ENCODE measurements around the gene GALNT2.
A peak's percentile ranks its signal among the peaks of the same experiment; 100 is the strongest.

The GALNT2 gene

DNA sequence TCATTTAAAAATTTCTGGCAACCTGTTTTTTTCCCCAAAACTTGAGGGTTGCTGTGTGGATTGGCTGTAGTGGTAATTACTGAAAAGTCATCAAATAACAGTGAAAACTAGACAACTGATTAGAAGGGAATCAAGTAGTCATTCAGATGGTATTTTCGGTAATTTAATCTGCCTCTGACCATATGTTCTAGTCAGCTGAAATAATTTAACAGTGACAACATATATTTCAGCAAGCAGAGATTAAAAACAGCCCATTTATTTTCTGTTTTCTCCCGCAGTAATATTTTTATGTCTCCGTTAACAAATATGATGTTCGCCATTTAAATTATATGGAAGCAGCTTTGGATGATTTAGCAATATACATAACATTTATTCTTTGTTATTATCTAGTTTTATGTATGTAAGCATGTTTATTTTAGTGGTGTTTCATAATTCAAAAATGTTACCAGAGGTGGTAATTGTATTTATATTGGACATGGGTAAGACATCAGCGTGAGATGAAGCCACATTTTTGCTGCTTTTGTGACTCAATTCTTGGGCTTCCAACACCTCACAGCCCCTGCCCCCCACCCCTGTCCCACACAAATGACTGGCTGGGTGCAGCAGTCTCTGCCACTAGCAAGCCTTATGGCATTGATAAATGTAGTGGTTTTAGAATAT is 104.4 kb downstream of the GALNT2 start:
- Histone ChIP-seq H3K36me3 (peaks cover 53% of the 10 kb centered on the region), H3K27ac (no peak overlapping the region), H3K27me3 (no peaks in the 10 kb centered on the region), H3K4me3 (no peak overlapping the region), H3K4me2 (peak overlapping the region; percentile 71; the same call in 1 of the 2 replicates), H3K9ac (no peak overlapping the region), H3K9me3 (no peaks in the 10 kb centered on the region), H3K4me1 (peaks cover 100% of the 10 kb centered on the region), H4K20me1 (peaks cover 100% of the 10 kb centered on the region)
- no peak for TF ChIP-seq Cebpa-rat (IDR thresholded peaks at IDR 0.05)

DNA sequence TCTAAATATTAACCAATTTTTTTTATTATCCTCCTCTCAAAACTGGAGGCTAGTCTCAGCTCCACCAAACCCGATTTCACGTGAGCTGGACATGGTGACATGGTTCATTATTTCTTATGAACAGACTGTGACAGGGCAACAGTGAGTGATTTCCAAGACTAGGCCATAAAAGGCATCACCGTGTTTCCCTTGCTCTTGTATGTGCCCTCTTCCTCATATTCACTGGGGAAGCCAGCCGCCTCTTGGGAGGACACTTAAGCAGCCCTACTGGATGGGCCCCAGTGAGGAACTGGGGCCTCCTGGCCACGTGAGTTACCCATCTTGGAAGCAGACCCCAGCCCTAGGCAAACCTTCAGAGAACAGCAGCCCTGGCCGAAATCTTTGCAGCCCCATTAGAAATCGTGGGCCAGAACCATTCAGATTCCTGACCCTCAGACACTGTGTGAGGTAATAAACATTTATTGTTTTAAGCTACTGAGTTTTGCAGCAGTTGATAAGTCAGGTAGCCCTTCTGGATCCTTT is 105.0 kb downstream of the GALNT2 start:
- Histone ChIP-seq H3K4me3 (no peak overlapping the region), H3K27me3 (no peaks in the 10 kb centered on the region), H3K27ac (no peak overlapping the region), H3K9ac (no peak overlapping the region), H3K4me1 (peaks cover 100% of the 10 kb centered on the region), H3K36me3 (peaks cover 50% of the 10 kb centered on the region), H3K4me2 (peak overlapping the region; percentile 71; the same call in 1 of the 2 replicates), H3K9me3 (no peaks in the 10 kb centered on the region), H4K20me1 (peaks cover 100% of the 10 kb centered on the region)
- TF ChIP-seq Cebpa-rat (IDR thresholded peaks at IDR 0.05) = no peak

DNA sequence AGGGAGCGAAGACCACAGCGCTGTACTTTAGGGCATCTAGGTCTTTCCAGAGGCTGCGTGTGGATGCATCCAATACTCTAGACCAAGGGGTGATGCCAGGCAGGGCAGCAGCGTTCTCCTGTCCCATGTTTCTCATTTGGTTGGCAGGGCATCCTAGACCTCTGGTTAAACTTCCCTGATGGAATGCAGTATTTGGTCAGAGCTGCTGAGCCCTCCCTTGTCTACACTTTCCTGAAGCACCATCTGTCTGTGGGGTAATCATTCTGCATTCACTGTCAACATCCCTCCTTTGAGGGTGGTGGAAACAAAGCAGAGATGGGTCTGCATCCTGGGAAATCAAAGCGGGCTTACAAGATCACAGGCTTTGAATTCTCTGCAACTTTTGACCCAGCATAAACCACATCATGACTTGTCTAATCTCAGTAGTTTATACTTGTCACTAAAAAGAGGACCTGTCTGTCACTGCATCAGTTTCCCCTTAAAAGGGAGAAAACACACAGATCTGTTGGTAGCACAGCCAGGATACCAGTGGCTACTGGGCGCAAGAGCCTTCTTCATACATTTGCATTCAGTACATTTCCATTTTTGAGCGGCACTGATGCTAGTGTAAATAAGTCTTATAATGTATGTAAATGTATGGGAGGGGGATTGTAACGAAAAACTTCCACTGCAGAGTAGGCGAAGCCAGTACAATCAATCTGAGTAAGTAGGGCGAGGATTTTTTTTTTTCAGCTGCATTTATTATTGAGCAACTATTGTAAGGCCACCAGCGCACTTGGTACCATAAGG is 106.3 kb downstream of the GALNT2 start:
- TF ChIP-seq Cebpa-rat (IDR thresholded peaks at IDR 0.05) = no peak
- H3K4me1 ChIP-seq = peaks cover 94% of the 10 kb centered on the region
- no peaks in the 10 kb centered on the region for H3K9me3 ChIP-seq
- H3K27me3 ChIP-seq = no peaks in the 10 kb centered on the region
- H3K27ac ChIP-seq = peak overlapping the region; percentile 20; the same call in 1 of the 2 replicates
- peak overlapping the region; percentile 71 for H3K4me2 ChIP-seq
- H4K20me1 ChIP-seq = peaks cover 100% of the 10 kb centered on the region
- no peak overlapping the region for H3K4me3 ChIP-seq
- no peak overlapping the region for H3K9ac ChIP-seq
- peaks cover 60% of the 10 kb centered on the region for H3K36me3 ChIP-seq

DNA sequence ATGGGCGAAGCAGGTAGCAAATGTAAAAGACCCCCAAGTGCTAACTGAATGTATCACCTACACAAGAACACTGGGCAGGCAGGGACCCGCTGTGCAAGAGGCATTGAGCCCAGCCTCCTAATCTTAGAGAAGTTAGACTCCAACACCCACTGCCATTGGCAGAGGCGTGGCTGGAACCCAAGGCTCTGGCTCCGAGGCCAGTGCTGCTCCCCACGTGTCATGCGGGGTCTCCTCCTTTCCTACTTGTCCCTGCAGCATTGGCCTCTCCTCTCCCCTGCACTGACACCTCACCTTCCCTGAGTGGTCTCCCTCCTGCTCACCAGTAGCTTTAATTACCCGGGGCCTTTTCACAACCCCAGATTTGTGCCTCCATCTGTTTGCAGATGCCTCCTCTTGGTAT is 107.0 kb downstream of the GALNT2 start:
- Histone ChIP-seq H3K36me3 (peaks cover 67% of the 10 kb centered on the region), H4K20me1 (peaks cover 100% of the 10 kb centered on the region), H3K4me1 (peaks cover 88% of the 10 kb centered on the region), H3K4me2 (peak overlapping the region; percentile 71), H3K9ac (no peak overlapping the region), H3K27me3 (no peaks in the 10 kb centered on the region), H3K9me3 (no peaks in the 10 kb centered on the region), H3K27ac (peak overlapping the region; percentile 28), H3K4me3 (no peak overlapping the region)
- no peak for TF ChIP-seq Cebpa-rat (IDR thresholded peaks at IDR 0.05)

DNA sequence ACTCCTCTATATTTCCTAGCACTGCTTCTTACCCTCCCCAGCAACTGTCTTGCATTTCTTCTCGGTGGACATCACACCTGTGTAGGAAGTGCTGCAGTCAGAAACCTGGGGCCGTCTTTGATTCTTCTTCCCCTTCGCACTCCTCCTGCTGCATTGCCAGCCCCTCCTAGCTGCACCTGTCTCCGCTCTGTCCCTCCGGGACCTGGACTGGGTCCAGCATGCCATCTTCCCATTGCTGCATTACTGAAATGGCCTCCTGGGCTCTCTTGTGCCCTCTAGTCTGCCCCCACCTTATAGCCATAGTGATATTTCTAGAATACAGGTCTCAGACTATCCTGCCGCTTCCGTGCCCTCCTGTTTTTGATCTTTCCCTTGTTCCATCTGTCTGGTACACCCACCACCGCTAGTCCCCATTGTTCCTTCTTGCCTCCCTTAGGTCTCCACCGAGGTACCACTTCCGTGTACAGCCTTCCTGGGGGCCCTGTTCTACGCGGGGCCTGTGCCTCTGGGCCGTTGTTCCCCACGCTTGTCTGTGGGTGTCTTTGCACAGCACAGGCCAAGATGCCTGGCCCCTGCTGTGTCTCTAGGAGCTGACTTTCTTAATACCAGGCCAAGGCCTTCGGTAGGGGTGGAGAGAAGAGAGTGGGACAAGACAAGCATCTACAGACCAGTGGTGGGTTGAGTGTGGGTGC is 107.6 kb downstream of the GALNT2 start:
- H3K4me3 ChIP-seq = no peak overlapping the region
- no peaks in the 10 kb centered on the region for H3K9me3 ChIP-seq
- TF ChIP-seq Cebpa-rat (IDR thresholded peaks at IDR 0.05) = no peak
- H3K27ac ChIP-seq = peak overlapping the region; percentile 28
- H4K20me1 ChIP-seq = peaks cover 100% of the 10 kb centered on the region
- peaks cover 82% of the 10 kb centered on the region for H3K4me1 ChIP-seq
- peak overlapping the region; percentile 71 for H3K4me2 ChIP-seq
- peaks cover 72% of the 10 kb centered on the region for H3K36me3 ChIP-seq
- H3K9ac ChIP-seq = peak overlapping the region; percentile 21; the same call in 1 of the 2 replicates
- no peaks in the 10 kb centered on the region for H3K27me3 ChIP-seq

DNA sequence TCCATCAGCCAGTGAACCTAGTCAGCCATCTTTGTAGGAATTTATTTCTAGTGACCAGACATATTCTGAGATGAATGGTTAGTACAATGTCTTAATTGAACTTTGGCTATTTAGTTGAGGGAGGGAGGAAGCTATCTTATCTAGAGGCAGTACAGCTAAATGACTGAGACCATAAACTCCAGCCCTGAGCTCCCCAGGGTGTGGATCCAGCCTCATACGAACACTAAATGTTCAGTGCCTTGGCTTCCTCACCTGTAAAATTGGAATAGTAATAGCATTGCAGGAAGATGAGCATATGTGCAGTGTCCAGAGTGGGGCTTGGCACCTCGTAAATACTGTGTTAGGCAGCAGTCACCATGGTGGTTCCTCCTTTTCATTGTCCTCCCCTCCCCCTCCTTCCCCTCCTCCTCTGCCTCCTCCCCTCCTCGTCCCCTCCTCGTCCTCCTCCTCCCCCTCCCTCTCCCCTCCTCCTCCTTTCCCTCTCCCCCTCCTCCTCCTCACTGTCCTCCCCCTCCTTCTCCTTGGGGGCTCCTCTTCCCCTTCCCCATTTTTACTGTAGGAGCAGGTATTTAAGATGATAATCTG is 108.2 kb downstream of the GALNT2 start:
- TF ChIP-seq Cebpa-rat (IDR thresholded peaks at IDR 0.05) = no peak
- Histone ChIP-seq H3K9ac (peak overlapping the region; percentile 21; the same call in 1 of the 2 replicates), H4K20me1 (peaks cover 100% of the 10 kb centered on the region), H3K4me3 (no peak overlapping the region), H3K9me3 (no peaks in the 10 kb centered on the region), H3K27ac (peak overlapping the region; percentile 28), H3K4me1 (peaks cover 75% of the 10 kb centered on the region), H3K4me2 (peak overlapping the region; percentile 71), H3K27me3 (no peaks in the 10 kb centered on the region), H3K36me3 (peaks cover 75% of the 10 kb centered on the region)

DNA sequence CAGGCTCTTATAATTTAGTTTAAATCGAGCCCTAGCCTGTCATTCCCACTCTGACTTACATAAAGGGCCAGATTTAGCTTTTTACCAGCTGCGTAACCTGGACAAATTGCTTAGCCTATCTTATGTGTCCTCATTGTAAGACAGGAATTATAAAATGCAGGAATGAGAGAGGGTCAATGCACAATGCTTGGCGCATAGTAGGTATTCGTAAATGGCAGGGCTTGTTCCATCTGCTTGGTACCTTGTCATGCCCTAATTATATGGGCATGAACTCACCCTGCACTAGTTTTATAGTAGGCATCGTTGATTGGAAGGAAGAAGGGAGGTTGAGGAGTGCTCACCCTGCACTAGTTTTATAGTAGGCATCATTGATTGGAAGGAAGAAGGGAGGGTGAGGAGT is 108.8 kb downstream of the GALNT2 start:
- H4K20me1 ChIP-seq = peaks cover 100% of the 10 kb centered on the region
- peak overlapping the region; percentile 71 for H3K4me2 ChIP-seq
- H3K27ac ChIP-seq = no peak overlapping the region
- H3K27me3 ChIP-seq = no peaks in the 10 kb centered on the region
- peaks cover 70% of the 10 kb centered on the region for H3K4me1 ChIP-seq
- H3K9ac ChIP-seq = no peak overlapping the region
- H3K9me3 ChIP-seq = no peaks in the 10 kb centered on the region
- peaks cover 75% of the 10 kb centered on the region for H3K36me3 ChIP-seq
- no peak for TF ChIP-seq Cebpa-rat (IDR thresholded peaks at IDR 0.05)
- H3K4me3 ChIP-seq = no peak overlapping the region

GRCh38 chr1:230176326-230176725 is 109.3 kb downstream of the GALNT2 start:
- Histone ChIP-seq H3K27me3 (no peaks in the 10 kb centered on the region), H3K27ac (peak overlapping the region; percentile 1; the same call in 1 of the 2 replicates), H3K9me3 (no peaks in the 10 kb centered on the region), H4K20me1 (peaks cover 100% of the 10 kb centered on the region), H3K9ac (no peak overlapping the region), H3K36me3 (peaks cover 75% of the 10 kb centered on the region), H3K4me3 (no peak overlapping the region), H3K4me2 (peak overlapping the region; percentile 71), H3K4me1 (peaks cover 65% of the 10 kb centered on the region)
- no peak for TF ChIP-seq Cebpa-rat (IDR thresholded peaks at IDR 0.05)

- Histone ChIP-seq H3K4me3 (no peak overlapping the region), H3K27me3 (no peaks in the 10 kb centered on the region), H3K27ac (peak overlapping the region; percentile 1; the same call in 1 of the 2 replicates), H3K4me2 (peak overlapping the region; percentile 71), H3K9me3 (no peaks in the 10 kb centered on the region), H4K20me1 (peaks cover 100% of the 10 kb centered on the region), H3K4me1 (peaks cover 59% of the 10 kb centered on the region), H3K9ac (no peak overlapping the region), H3K36me3 (peaks cover 75% of the 10 kb centered on the region)
- TF ChIP-seq Cebpa-rat (IDR thresholded peaks at IDR 0.05) = no peak
Observed at GRCh38 chr1:230176871-230177411, 109.9 kb downstream of the GALNT2 start.
